Trophoblast cell (in vitro differentiated cells and primary cell): ENCODE results near the gene GRM8.

Experiments
- DNase-seq, 2 donors: peaks; one replicate each; pipeline ENCODE4 v3.0.0-alpha.2; 2016
- H2AFZ ChIP-seq: 2 replicates; pipeline ENCODE4 v1.6.1; 2013; ENCODE audit warnings: low read length, moderate library complexity, mild to moderate bottlenecking; ENCODE audit not compliant: insufficient read depth, poor library complexity
- H2AK5ac ChIP-seq: 2 replicates; pipeline ENCODE4 v1.6.1; 2013; ENCODE audit warnings: mild to moderate bottlenecking, low read length
- H2BK120ac ChIP-seq: 2 replicates; pipeline ENCODE4 v1.6.1; 2013; ENCODE audit warnings: low read length, mild to moderate bottlenecking, moderate library complexity; ENCODE audit not compliant: insufficient read depth, poor library complexity
- H2BK12ac ChIP-seq: 2 replicates; pipeline ENCODE4 v1.6.1; 2013; ENCODE audit warnings: mild to moderate bottlenecking, low read length, moderate library complexity
- H2BK5ac ChIP-seq: 2 replicates; pipeline ENCODE4 v1.6.1; 2013; ENCODE audit warnings: low read length, low read depth, moderate library complexity, mild to moderate bottlenecking; ENCODE audit not compliant: poor library complexity
- H3K14ac ChIP-seq: 2 replicates; pipeline ENCODE4 v1.6.1; 2013; ENCODE audit warnings: mild to moderate bottlenecking, low read length
- H3K18ac ChIP-seq: 2 replicates; pipeline ENCODE4 v1.6.1; 2013; ENCODE audit warnings: mild to moderate bottlenecking, low read length
- H3K23ac ChIP-seq: 2 replicates; pipeline ENCODE4 v1.6.1; 2013; ENCODE audit warnings: low read length
- H3K27ac ChIP-seq: 2 replicates; pipeline ENCODE4 v1.5.1; 2013; ENCODE audit warnings: low read depth, mild to moderate bottlenecking, inconsistent platforms, low read length, moderate library complexity
- H3K27me3 ChIP-seq: 2 replicates; pipeline ENCODE4 v1.6.1; 2013; ENCODE audit warnings: inconsistent platforms, mild to moderate bottlenecking, low read length, moderate library complexity; ENCODE audit not compliant: insufficient read depth
- H3K36me3 ChIP-seq, 2 experiments: 1 replicate in 1 of 2; 2 replicates in 1 of 2; pipeline ENCODE4 v1.6.1; 2013; ENCODE audit warnings: low read length in 2 of 2, mild to moderate bottlenecking in 2 of 2, moderate library complexity in 1 of 2; ENCODE audit not compliant: insufficient read depth in 2 of 2, control insufficient read depth in 1 of 2
- H3K4ac ChIP-seq: 2 replicates; pipeline ENCODE4 v1.6.1; 2013; ENCODE audit warnings: low read depth, mild to moderate bottlenecking, low read length, moderate library complexity
- H3K4me1 ChIP-seq, 2 experiments: 1 replicate in 1 of 2; 2 replicates in 1 of 2; pipeline ENCODE4 v1.6.1; 2013; ENCODE audit warnings: low read length in 2 of 2, mild to moderate bottlenecking in 2 of 2, moderate library complexity in 1 of 2; ENCODE audit not compliant: insufficient read depth in 2 of 2, control insufficient read depth in 1 of 2
- H3K4me2 ChIP-seq: 2 replicates; pipeline ENCODE4 v1.6.1; 2013; ENCODE audit warnings: inconsistent platforms, mild to moderate bottlenecking, low read length, moderate library complexity
- H3K4me3 ChIP-seq: 2 replicates; pipeline ENCODE4 v1.5.1; 2013; ENCODE audit warnings: mild to moderate bottlenecking, low read depth, low read length, inconsistent platforms
- H3K79me1 ChIP-seq: one replicate; pipeline ENCODE4 v1.6.1; 2013; ENCODE audit warnings: low read length
- H3K79me2 ChIP-seq: 2 replicates; pipeline ENCODE4 v1.6.1; 2013; ENCODE audit warnings: low read length, mild to moderate bottlenecking; ENCODE audit not compliant: control insufficient read depth, insufficient read depth, poor library complexity
- H3K9ac ChIP-seq: 2 replicates; pipeline ENCODE4 v1.6.1; 2013; ENCODE audit warnings: mild to moderate bottlenecking, low read length
- H3K9me3 ChIP-seq: 2 replicates; pipeline ENCODE4 v1.6.1; 2013; ENCODE audit warnings: low read depth, mild to moderate bottlenecking, control low read depth, inconsistent platforms, low read length; ENCODE audit not compliant: insufficient read depth
- H4K12ac ChIP-seq: 2 replicates; pipeline ENCODE4 v1.6.1; 2013; ENCODE audit warnings: low read depth, mild to moderate bottlenecking, low read length, moderate library complexity
- H4K8ac ChIP-seq: 2 replicates; pipeline ENCODE4 v1.6.1; 2013; ENCODE audit warnings: low read depth, mild to moderate bottlenecking, low read length, moderate library complexity
- H4K91ac ChIP-seq: one replicate; pipeline ENCODE4 v1.6.1; 2013; ENCODE audit warnings: low read depth, mild to moderate bottlenecking, low read length, moderate library complexity
- WGBS: extraction: QIAGEN DNeasy Blood & Tissue Kit; methylation state at CpG from one replicate; pipeline ENCODE4 v1.1.7; 2013; ENCODE audit warnings: missing lambda C conversion rate; ENCODE audit not compliant: insufficient read length, insufficient coverage; ENCODE audit errors: extremely low coverage; 5-methylcytosine and 5-hydroxymethylcytosine counted together

GRM8 gene

GRCh38 chr7:126557271-126557670 lies 695.5 kb downstream of the GRM8 start:
- Histone ChIP-seq H3K23ac (no peak overlapping the region), H3K9me3 (no peaks in the 10 kb centered on the region), H3K4me3 (no peak overlapping the region), H3K36me3 (no peaks in the 10 kb centered on the region), H3K18ac (no peak overlapping the region), H2BK5ac (no peak overlapping the region), H4K8ac (no peak overlapping the region), H3K4me1 (no peaks in the 10 kb centered on the region), H3K4ac (no peak overlapping the region), H3K14ac (no peak overlapping the region), H4K91ac (no peak overlapping the region), H3K79me1 (no peaks in the 10 kb centered on the region), H3K4me2 (no peak overlapping the region), H2AK5ac (no peak overlapping the region), H3K27me3 (no peaks in the 10 kb centered on the region), H3K9ac (no peak overlapping the region), H4K12ac (no peak overlapping the region), H3K27ac (no peak overlapping the region), H2BK12ac (no peak overlapping the region), H3K79me2 (no peaks in the 10 kb centered on the region), H2AFZ (no peak overlapping the region), H2BK120ac (no peak overlapping the region)
- WGBS: no CpG with 5 or more reads among the region's 4 CpGs
- no peak for DNase-seq

DNA sequence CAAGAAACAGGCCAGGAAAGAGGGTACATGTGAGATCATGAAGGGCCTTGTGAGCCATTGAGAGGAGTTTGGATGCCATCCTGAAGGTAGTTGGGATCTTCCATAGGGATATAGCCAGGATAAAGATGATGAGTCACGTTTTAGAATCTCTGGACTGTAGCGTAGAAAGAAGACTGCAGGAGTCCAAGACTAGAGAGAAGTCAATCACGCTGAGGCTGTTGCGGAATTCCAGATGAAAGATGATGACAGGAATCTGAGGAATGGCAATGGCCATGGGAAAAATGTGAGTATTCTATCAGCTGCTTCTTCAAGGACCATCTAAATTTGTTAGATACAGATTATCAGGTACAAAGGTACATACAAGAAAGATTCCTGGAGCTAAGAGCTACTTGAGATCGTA lies 711.3 kb downstream of the GRM8 start:
- Histone ChIP-seq H2BK120ac (no peak overlapping the region), H3K4me1 (no peaks in the 10 kb centered on the region), H3K9ac (no peak overlapping the region), H3K4me3 (no peak overlapping the region), H3K14ac (no peak overlapping the region), H3K23ac (no peak overlapping the region), H2AK5ac (no peak overlapping the region), H2BK12ac (no peak overlapping the region), H3K18ac (no peak overlapping the region), H3K27ac (no peak overlapping the region), H4K12ac (no peak overlapping the region), H4K91ac (no peak overlapping the region), H3K4me2 (no peak overlapping the region), H3K27me3 (no peaks in the 10 kb centered on the region), H3K79me2 (no peaks in the 10 kb centered on the region), H3K4ac (no peak overlapping the region), H2AFZ (no peak overlapping the region), H4K8ac (no peak overlapping the region), H3K9me3 (no peaks in the 10 kb centered on the region), H2BK5ac (no peak overlapping the region), H3K36me3 (no peaks in the 10 kb centered on the region), H3K79me1 (no peaks in the 10 kb centered on the region)
- WGBS: no CpG with 5 or more reads among the region's 5 CpGs
- peak; percentile 22 to 60 for DNase-seq

GRCh38 chr7:126535176-126535575 lies 717.6 kb downstream of the GRM8 start:
- Histone ChIP-seq H2BK120ac (no peak overlapping the region), H4K91ac (no peak overlapping the region), H3K9ac (no peak overlapping the region), H4K8ac (no peak overlapping the region), H3K4me2 (no peak overlapping the region), H3K18ac (no peak overlapping the region), H4K12ac (no peak overlapping the region), H3K23ac (no peak overlapping the region), H3K4ac (no peak overlapping the region), H3K4me3 (no peak overlapping the region), H3K79me2 (no peaks in the 10 kb centered on the region), H2BK5ac (no peak overlapping the region), H3K27ac (no peak overlapping the region), H3K79me1 (no peaks in the 10 kb centered on the region), H3K27me3 (no peaks in the 10 kb centered on the region), H3K9me3 (no peaks in the 10 kb centered on the region), H2AK5ac (no peak overlapping the region), H3K36me3 (no peaks in the 10 kb centered on the region), H3K4me1 (no peaks in the 10 kb centered on the region), H2BK12ac (no peak overlapping the region), H2AFZ (no peak overlapping the region), H3K14ac (no peak overlapping the region)
- WGBS: no CpG with 5 or more reads among the region's 5 CpGs
- no peak for DNase-seq

- no peak overlapping the region for H3K23ac ChIP-seq
- WGBS: no CpG with 5 or more reads among the region's 7 CpGs
- H3K9me3 ChIP-seq: no peaks in the 10 kb centered on the region
- no peak overlapping the region for H4K12ac ChIP-seq
- no peak overlapping the region for H4K91ac ChIP-seq
- H3K4me2 ChIP-seq: no peak overlapping the region
- H3K14ac ChIP-seq: no peak overlapping the region
- no peaks in the 10 kb centered on the region for H3K36me3 ChIP-seq
- no peak overlapping the region for H2AK5ac ChIP-seq
- DNase-seq: no peak
- H2AFZ ChIP-seq: no peak overlapping the region
- H3K4me1 ChIP-seq: no peaks in the 10 kb centered on the region
- no peaks in the 10 kb centered on the region for H3K79me1 ChIP-seq
- H3K27me3 ChIP-seq: no peaks in the 10 kb centered on the region
- H2BK5ac ChIP-seq: no peak overlapping the region
- H3K4ac ChIP-seq: no peak overlapping the region
- H3K18ac ChIP-seq: no peak overlapping the region
- no peak overlapping the region for H3K27ac ChIP-seq
- no peaks in the 10 kb centered on the region for H3K79me2 ChIP-seq
- H3K4me3 ChIP-seq: no peak overlapping the region
- no peak overlapping the region for H3K9ac ChIP-seq
- no peak overlapping the region for H2BK120ac ChIP-seq
- H4K8ac ChIP-seq: no peak overlapping the region
- no peak overlapping the region for H2BK12ac ChIP-seq
These were observed 719.0 kb downstream of the GRM8 start for GRCh38 chr7:126533715-126534114.
